Stimulated activated CD4-positive, alpha-beta T cell treated with anti-CD3 and anti-CD28 coated beads, TNF-alpha, amount 100 ng/mL, for 4 hours (primary cell): Measurements from ENCODE around the gene OLA1.

Experiments used
- DNase-seq, 3 experiments: peaks; one replicate each; pipeline ENCODE4 v3.0.0-alpha.2; 2020; ENCODE audit warnings: low read depth in 3 of 3

Gene OLA1

GRCh38 chr2:174035981-174036742 lies 212.2 kb downstream of the OLA1 start:
- DNase-seq = no peak

- no peak for DNase-seq
Measured at GRCh38 chr2:174035117-174035635, 213.2 kb downstream of the OLA1 start.

- no peak for DNase-seq
Measured at GRCh38 chr2:174033163-174033550, 215.2 kb downstream of the OLA1 start.

- no peak for DNase-seq
Measured at GRCh38 chr2:174031226-174031625, 217.1 kb downstream of the OLA1 start.

- DNase-seq = no peak
Measured at GRCh38 chr2:174028935-174029334, 219.4 kb downstream of the OLA1 start.

GRCh38 chr2:174027956-174028355 lies 220.4 kb downstream of the OLA1 start:
- no peak for DNase-seq

GRCh38 chr2:174026122-174026845 lies 222.0 kb downstream of the OLA1 start:
- DNase-seq = no peak

- no peak for DNase-seq
Measured at GRCh38 chr2:174025271-174026121, 222.8 kb downstream of the OLA1 start.

GRCh38 chr2:174024524-174025270 lies 223.6 kb downstream of the OLA1 start:
- DNase-seq = no peak

GRCh38 chr2:174023591-174024523 lies 224.5 kb downstream of the OLA1 start:
- no peak for DNase-seq
